SK-N-SH (cell line): Measurements from ENCODE around the gene ZNF662. TPM values are rescaled to one million over a fixed set of nuclear protein-coding genes. Genes with fewer than 3 reads are reported as not detected.

Experiments
- CTCF ChIA-PET: fragments of 300-600, 350-600 bp; formaldehyde crosslinking; extraction: SDS; loops from one replicate; lab custom pipeline; 2021; lab: Yijun Ruan, JAX
- POLR2A ChIA-PET: fragments of 350-600 bp; sonication (Branson Sonifier 250); formaldehyde crosslinking; extraction: SDS; loops from one replicate; lab custom pipeline; 2020; ENCODE audit warnings: antibody characterized with exemption, inconsistent platforms; lab: Yijun Ruan, JAX
- DNase-seq: peaks from one replicate; pipeline ENCODE4 v3.0.0; 2012
- H2AFZ ChIP-seq: fragments of 200-600 bp; sonication (generic); 2 replicates; pipeline ENCODE4 v1.8.1; 2016; ENCODE audit warnings: antibody characterized with exemption, mild to moderate bottlenecking, low read depth
- H3F3A ChIP-seq: fragments of 200-600 bp; sonication (generic); replicated peaks from 2 replicates; pipeline ENCODE3; 2016; ENCODE audit warnings: antibody characterized with exemption, mild to moderate bottlenecking; ENCODE audit not compliant: insufficient read depth
- H3K27ac ChIP-seq, 2 experiments: fragments of 200-500 bp in 1 of 2; fragments of 200-600 bp in 1 of 2; sonication (Bioruptor generic) in 1 of 2; sonication (generic), shearing (Covaris generic) in 1 of 2; 2 replicates each; pipeline versions ENCODE4 v1.5.1 to v1.6.1; 2014 to 2016; ENCODE audit warnings: low read depth in 2 of 2, inconsistent platforms in 1 of 2, low read length in 1 of 2, mild to moderate bottlenecking in 1 of 2, mixed read lengths in 1 of 2
- H3K27me3 ChIP-seq: fragments of 200-600 bp; sonication (generic), shearing (Covaris generic); 2 replicates; pipeline ENCODE4 v1.6.1; 2016; ENCODE audit warnings: mixed run types; ENCODE audit not compliant: insufficient read depth
- H3K36me3 ChIP-seq, 2 experiments: fragments of 200-500 bp in 1 of 2; fragments of 200-600 bp in 1 of 2; sonication (Bioruptor generic) in 1 of 2; sonication (generic) in 1 of 2; replicated peaks in 1 of 2; 2 replicates each; pipeline versions ENCODE3 to v1.5.1; 2014 to 2016; ENCODE audit warnings: low read length in 1 of 2, mild to moderate bottlenecking in 1 of 2; ENCODE audit not compliant: insufficient read depth in 2 of 2, control insufficient read depth in 1 of 2
- H3K4me1 ChIP-seq, 2 experiments: fragments of 200-500 bp in 1 of 2; fragments of 200-600 bp in 1 of 2; sonication (Bioruptor generic) in 1 of 2; sonication (generic), shearing (Covaris generic) in 1 of 2; 2 replicates each; pipeline versions ENCODE4 v1.5.1 to v1.6.1; 2014 to 2016; ENCODE audit warnings: low read depth in 1 of 2, low read length in 1 of 2, mixed run types in 1 of 2; ENCODE audit not compliant: insufficient read depth in 2 of 2, control insufficient read depth in 1 of 2
- H3K4me2 ChIP-seq: fragments of 200-600 bp; sonication (generic), shearing (Covaris generic); 2 replicates; pipeline ENCODE4 v1.6.1; 2017; ENCODE audit warnings: mixed run types
- H3K4me3 ChIP-seq, 2 experiments: fragments of 200-500 bp in 1 of 2; fragments of 200-600 bp in 1 of 2; sonication (Bioruptor generic) in 1 of 2; sonication (generic), shearing (Covaris generic) in 1 of 2; 2 replicates each; pipeline versions ENCODE4 v1.5.1 to v1.8.1; 2014 to 2016; ENCODE audit warnings: low read depth in 2 of 2, inconsistent platforms in 1 of 2, low read length in 1 of 2, mild to moderate bottlenecking in 1 of 2, mixed read lengths in 1 of 2, moderate library complexity in 1 of 2
- H3K79me2 ChIP-seq: fragments of 200-600 bp; sonication (generic); 2 replicates; pipeline ENCODE4 v1.8.1; 2017; ENCODE audit warnings: mild to moderate bottlenecking; ENCODE audit not compliant: insufficient read depth
- H3K9ac ChIP-seq: fragments of 200-600 bp; sonication (generic); 2 replicates; pipeline ENCODE4 v1.6.1; 2017; ENCODE audit warnings: mixed run types
- H3K9me2 ChIP-seq: fragments of 200-600 bp; sonication (generic); 2 replicates; pipeline ENCODE4 v1.6.1; 2017; ENCODE audit warnings: mixed run types
- H3K9me3 ChIP-seq: fragments of 200-600 bp; sonication (generic); 2 replicates; pipeline ENCODE4 v1.6.1; 2017; ENCODE audit warnings: mixed run types, mild to moderate bottlenecking, moderate library complexity
- H4K20me1 ChIP-seq: fragments of 200-600 bp; sonication (generic); 2 replicates; pipeline ENCODE4 v1.6.1; 2017; ENCODE audit warnings: mild to moderate bottlenecking, mixed run types; ENCODE audit not compliant: insufficient read depth
- CHD2 ChIP-seq: fragments of 150-350 bp; IDR thresholded peaks from 2 replicates; pipeline ENCODE4 v1.6.1; 2018; ENCODE audit warnings: low read length; ENCODE audit not compliant: partially characterized antibody
- ELF1 ChIP-seq: IDR thresholded peaks from 2 replicates; pipeline ENCODE4 v1.4.0; 2012
- FOSL2 ChIP-seq: IDR thresholded peaks from 2 replicates; pipeline ENCODE4 v1.4.0; 2012; ENCODE audit warnings: low read depth, mild to moderate bottlenecking, moderate library complexity, borderline replicate concordance
- FOXM1 ChIP-seq: IDR thresholded peaks from 2 replicates; pipeline ENCODE4 v1.4.0; 2012; ENCODE audit warnings: low read depth, mild to moderate bottlenecking
- MAX ChIP-seq: IDR thresholded peaks from 2 replicates; pipeline ENCODE4 v1.4.0; 2012; ENCODE audit warnings: low read depth
- MXI1 ChIP-seq: IDR thresholded peaks from 2 replicates; pipeline ENCODE4 v1.6.1; 2012; ENCODE audit warnings: mild to moderate bottlenecking, low read depth, low read length, improper control_type of control experiment
- NRF1 ChIP-seq: IDR thresholded peaks from 2 replicates; pipeline ENCODE4 v1.6.1; 2012; ENCODE audit warnings: low read depth, mild to moderate bottlenecking, low read length
- RCOR1 ChIP-seq: fragments of 150-350 bp; IDR thresholded peaks from 2 replicates; pipeline ENCODE4 v1.6.1; 2017; ENCODE audit warnings: antibody characterized with exemption, low read length
- REST ChIP-seq: IDR thresholded peaks from 2 replicates; pipeline ENCODE4 v1.6.1; 2012; ENCODE audit warnings: mild to moderate bottlenecking, low read depth, low read length, moderate library complexity
- RFX5 ChIP-seq: IDR thresholded peaks from 2 replicates; pipeline ENCODE4 v1.6.1; 2012; ENCODE audit warnings: mild to moderate bottlenecking, improper control_type of control experiment, low read length
- RXRA ChIP-seq: IDR thresholded peaks from 2 replicates; pipeline ENCODE4 v1.4.0; 2012; ENCODE audit warnings: low read depth, mild to moderate bottlenecking, borderline replicate concordance
- SIN3A ChIP-seq: IDR thresholded peaks from 2 replicates; pipeline ENCODE4 v1.6.1; 2012; ENCODE audit warnings: low read depth, mild to moderate bottlenecking, low read length, moderate library complexity, borderline replicate concordance
- TAF1 ChIP-seq: IDR thresholded peaks from 2 replicates; pipeline ENCODE4 v1.6.1; 2012; ENCODE audit warnings: low read depth, mild to moderate bottlenecking, low read length, moderate library complexity, borderline replicate concordance
- USF1 ChIP-seq: IDR thresholded peaks from 2 replicates; pipeline ENCODE4 v1.4.0; 2012; ENCODE audit warnings: low read depth, borderline replicate concordance
- YY1 ChIP-seq: IDR thresholded peaks from 2 replicates; pipeline ENCODE4 v1.4.0; 2012; ENCODE audit warnings: low read depth, mild to moderate bottlenecking
- WGBS: methylation state at CpG from one replicate; pipeline ENCODE4 v1.1.6; 2017; ENCODE audit warnings: low lambda C conversion rate; 5-methylcytosine and 5-hydroxymethylcytosine counted together
- polyA plus RNA-seq, 3 experiments: library from polyadenylated mRNA; depleted of rRNA; stranded (reverse); fragments of >200 nt; gene quantifications; 2 replicates each; pipeline ENCODE4 v1.2.3, GENCODE V29; 2012
- TF ChIP-seq, protein P1 (sequence below): fragments of 150-350 bp; IDR thresholded peaks from 2 replicates; pipeline ENCODE4 v1.6.1; 2017; ENCODE audit warnings: antibody characterized with exemption, low read length, low read depth, borderline replicate concordance

Gene ZNF662
- polyA plus RNA-seq, 1 of the 3 experiments (the other 2 are of a cell fraction): 0.30 TPM

GRCh38 chr3:42901073-42901415 is 4.9 kb upstream of the ZNF662 start:
- no peak overlapping the region for H3K4me3 ChIP-seq
- peaks cover 0 to 5% of the 10 kb centered on the region in 2 experiments; a peak in 2 of 4 replicates for H3K4me1 ChIP-seq
- H3K36me3 ChIP-seq: no peaks in the 10 kb centered on the region
- no peaks in the 10 kb centered on the region for H3K79me2 ChIP-seq
- H4K20me1 ChIP-seq: no peaks in the 10 kb centered on the region
- H3K9me3 ChIP-seq: no peaks in the 10 kb centered on the region
- no peaks in the 10 kb centered on the region; the same call in 1 of the 2 replicates for H3K27me3 ChIP-seq
- no peak overlapping the region for H3K27ac ChIP-seq
- POLR2A ChIA-PET: no interaction called here
- no peak overlapping the region for H3K4me2 ChIP-seq
- CTCF ChIA-PET: interaction anchor here (1.1 to 1.2 kb wide), 2 partner anchors 20 to 121 kb away, joined by 3 read pairs; no protein-coding TSS in a partner anchor
- WGBS: 22% methylated on average over 3 of the region's 3 CpGs
- H3K9me2 ChIP-seq: no peaks in the 10 kb centered on the region
- no peak overlapping the region for H3K9ac ChIP-seq
- TF ChIP-seq RFX5: no peak
- no peak for TF ChIP-seq USF1
- no peak for TF ChIP-seq SIN3A
- no peak for TF ChIP-seq RXRA
- TF ChIP-seq CHD2: no peak
- TF ChIP-seq YY1: no peak
- no peak for TF ChIP-seq FOSL2
- TF ChIP-seq MAX: no peak
- TF ChIP-seq MXI1: no peak
- TF ChIP-seq, protein P1, sequence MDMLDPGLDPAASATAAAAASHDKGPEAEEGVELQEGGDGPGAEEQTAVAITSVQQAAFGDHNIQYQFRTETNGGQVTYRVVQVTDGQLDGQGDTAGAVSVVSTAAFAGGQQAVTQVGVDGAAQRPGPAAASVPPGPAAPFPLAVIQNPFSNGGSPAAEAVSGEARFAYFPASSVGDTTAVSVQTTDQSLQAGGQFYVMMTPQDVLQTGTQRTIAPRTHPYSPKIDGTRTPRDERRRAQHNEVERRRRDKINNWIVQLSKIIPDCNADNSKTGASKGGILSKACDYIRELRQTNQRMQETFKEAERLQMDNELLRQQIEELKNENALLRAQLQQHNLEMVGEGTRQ: no peak
- no peak for TF ChIP-seq REST
- TF ChIP-seq, all 33 proteins: peak for 0
- no peak for DNase-seq
- no peaks in the 10 kb centered on the region for H3F3A ChIP-seq
- no peak overlapping the region for H2AFZ ChIP-seq

DNA sequence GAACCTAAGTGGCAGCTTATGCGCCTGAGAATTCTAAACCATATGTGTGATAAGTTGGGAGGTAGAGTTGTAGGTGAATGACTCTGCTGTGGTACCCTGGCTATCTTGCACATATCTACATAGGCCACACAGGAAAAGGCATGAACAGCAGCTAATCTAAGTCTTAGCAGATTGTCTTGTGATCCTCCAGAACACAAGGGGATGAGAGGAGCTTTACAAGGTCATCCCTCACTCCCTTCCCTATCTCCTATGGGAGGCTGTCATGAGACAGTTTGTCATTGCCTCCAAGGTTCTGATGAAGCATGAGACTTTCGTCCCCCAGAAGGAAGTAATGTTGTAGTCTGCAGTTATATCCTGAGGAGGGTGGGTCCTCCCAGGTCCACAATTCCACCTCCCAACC is 3.7 kb upstream of the ZNF662 start:
- ChIA-PET POLR2A (no interaction called here), CTCF (interaction anchor here (0.5 to 1.2 kb wide), 3 partner anchors 38 to 1332 kb away, joined by 3 read pairs; no protein-coding TSS in a partner anchor)
- Histone ChIP-seq H3K27ac (no peak overlapping the region), H3K4me1 (peaks cover 0 to 8% of the 10 kb centered on the region in 2 experiments; a peak in 2 of 4 replicates), H3K36me3 (no peaks in the 10 kb centered on the region), H3K9me3 (no peaks in the 10 kb centered on the region), H3K79me2 (no peaks in the 10 kb centered on the region), H3K27me3 (no peaks in the 10 kb centered on the region; the same call in 1 of the 2 replicates), H2AFZ (no peak overlapping the region), H3K4me3 (no peak overlapping the region), H3K4me2 (no peak overlapping the region), H3K9me2 (no peaks in the 10 kb centered on the region), H3K9ac (no peak overlapping the region), H3F3A (no peaks in the 10 kb centered on the region), H4K20me1 (no peaks in the 10 kb centered on the region)
- WGBS: 41% methylated on average over 2 of the region's 2 CpGs
- DNase-seq: no peak
- TF ChIP-seq MXI1 (no peak), NRF1 (no peak), RFX5 (no peak), USF1 (no peak), CHD2 (no peak), RCOR1 (no peak), ELF1 (no peak), FOXM1 (no peak), TAF1 (no peak)
- TF ChIP-seq, protein P1: no peak
